Measurements from ENCODE around the gene NTPCR.
"Not testable (repeated sequence)": the region's sequence is repeated elsewhere in the genome, so short reads cannot be mapped to it uniquely, and the experiment has no call there.

- not testable (repeated sequence) for TF ChIP-seq CTCF (IDR thresholded peaks at IDR 0.05); POLR2A (IDR thresholded peaks at IDR 0.05); POLR2AphosphoS5 (IDR thresholded peaks at IDR 0.05; ENCODE audit: insufficient read depth in 1 of 2, low read depth in 1 of 2)
Observed at GRCh38 chr1:232914271-232914670, 36.1 kb upstream of the NTPCR start.

Measured in vagina (tissue), 2 donors.